ENCODE data around the gene AP4E1. TPM values are rescaled to one million over a fixed set of nuclear protein-coding genes. Genes with fewer than 3 reads are reported as not detected.
"Not testable (repeated sequence)": the region's sequence is repeated elsewhere in the genome, so short reads cannot be mapped to it uniquely, and the experiment has no call there.

Gene AP4E1
- total and polyA plus RNA-seq, 12 donors = 2.0 to 11.1 (median 8.8) TPM

DNA sequence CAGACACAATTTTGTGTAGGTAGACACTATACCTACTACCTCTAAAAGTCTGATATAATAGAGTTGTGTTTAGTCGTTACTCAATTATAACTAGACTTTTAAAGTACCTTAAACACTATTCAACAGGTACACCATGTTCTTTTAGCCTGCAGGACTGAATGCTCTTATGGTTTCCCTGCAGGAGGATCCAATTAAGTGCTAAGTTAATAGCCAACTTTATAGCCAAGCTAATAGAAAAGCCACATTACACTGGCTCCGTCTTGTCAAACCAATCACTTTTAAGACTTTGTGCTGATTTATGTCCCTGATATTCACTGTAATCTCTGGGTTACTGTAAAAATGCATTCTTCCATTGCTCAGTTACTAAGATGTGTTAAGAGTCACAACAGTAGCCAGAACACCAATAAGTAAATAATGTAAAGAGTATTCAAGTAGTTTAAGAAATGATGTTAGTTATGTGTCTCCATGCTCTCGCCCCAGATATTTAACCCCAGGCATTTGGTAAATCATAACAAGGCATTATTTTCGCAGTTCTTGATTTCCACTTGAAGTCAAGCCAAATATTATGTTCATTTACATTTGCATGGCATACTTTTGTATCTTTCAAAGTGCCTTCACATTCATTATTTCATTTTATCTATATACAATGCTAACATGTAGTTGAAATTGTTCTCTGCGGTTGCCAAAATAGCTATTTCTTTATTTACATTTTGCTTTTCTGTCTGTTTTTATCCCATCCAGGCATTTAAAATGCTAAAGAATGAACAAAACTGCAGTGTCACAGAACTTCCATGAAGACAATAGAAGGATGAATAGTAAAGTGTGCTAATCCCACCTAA is 42.7 kb upstream of the AP4E1 start:
- Histone ChIP-seq H3K36me3 (no peaks in the 10 kb centered on the region), H3K4me1 (no peaks in the 10 kb centered on the region), H3K27me3 (no peaks in the 10 kb centered on the region), H3K9me3 (no peaks in the 10 kb centered on the region), H3K4me3 (no peak overlapping the region), H3K27ac (no peak overlapping the region)
- ATAC-seq (no peak), DNase-seq (no peak)
- TF ChIP-seq, protein P1, sequence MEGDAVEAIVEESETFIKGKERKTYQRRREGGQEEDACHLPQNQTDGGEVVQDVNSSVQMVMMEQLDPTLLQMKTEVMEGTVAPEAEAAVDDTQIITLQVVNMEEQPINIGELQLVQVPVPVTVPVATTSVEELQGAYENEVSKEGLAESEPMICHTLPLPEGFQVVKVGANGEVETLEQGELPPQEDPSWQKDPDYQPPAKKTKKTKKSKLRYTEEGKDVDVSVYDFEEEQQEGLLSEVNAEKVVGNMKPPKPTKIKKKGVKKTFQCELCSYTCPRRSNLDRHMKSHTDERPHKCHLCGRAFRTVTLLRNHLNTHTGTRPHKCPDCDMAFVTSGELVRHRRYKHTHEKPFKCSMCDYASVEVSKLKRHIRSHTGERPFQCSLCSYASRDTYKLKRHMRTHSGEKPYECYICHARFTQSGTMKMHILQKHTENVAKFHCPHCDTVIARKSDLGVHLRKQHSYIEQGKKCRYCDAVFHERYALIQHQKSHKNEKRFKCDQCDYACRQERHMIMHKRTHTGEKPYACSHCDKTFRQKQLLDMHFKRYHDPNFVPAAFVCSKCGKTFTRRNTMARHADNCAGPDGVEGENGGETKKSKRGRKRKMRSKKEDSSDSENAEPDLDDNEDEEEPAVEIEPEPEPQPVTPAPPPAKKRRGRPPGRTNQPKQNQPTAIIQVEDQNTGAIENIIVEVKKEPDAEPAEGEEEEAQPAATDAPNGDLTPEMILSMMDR (IDR thresholded peaks at IDR 0.05) = no peak
- WGBS, 2 donors = 93 to 94% methylated on average over 5 of the region's 5 CpGs
- intact Hi-C loops (cut with DNase I) = loop anchor here in 2 of 10 donors (10.0 kb wide), 2 partner anchors 51 to 71 kb away; no protein-coding TSS in a partner anchor

GRCh38 chr15:50871832-50872231 is 36.7 kb upstream of the AP4E1 start:
- ATAC-seq = no peak
- no peaks in the 10 kb centered on the region for H3K27me3 ChIP-seq
- H3K4me3 ChIP-seq = no peak overlapping the region
- TF ChIP-seq, protein P1 (IDR thresholded peaks at IDR 0.05) = no peak
- H3K9me3 ChIP-seq = no peaks in the 10 kb centered on the region
- peaks cover 0 to 21% (median 0%) of the 10 kb centered on the region in 9 donors for H3K4me1 ChIP-seq
- no peak for DNase-seq
- WGBS, 2 donors = 71 to 86% methylated on average over 1 of the region's 1 CpG
- H3K36me3 ChIP-seq = no peaks in the 10 kb centered on the region
- no peak overlapping the region for H3K27ac ChIP-seq
- intact Hi-C loops (cut with DNase I) = loop anchor here in 7 of 10 donors (5.0 to 10.0 kb wide), 4 partner anchors 97 to 197 kb away; partner anchors contain the start of gene SPPL2A (in 4 of the 7)

DNA sequence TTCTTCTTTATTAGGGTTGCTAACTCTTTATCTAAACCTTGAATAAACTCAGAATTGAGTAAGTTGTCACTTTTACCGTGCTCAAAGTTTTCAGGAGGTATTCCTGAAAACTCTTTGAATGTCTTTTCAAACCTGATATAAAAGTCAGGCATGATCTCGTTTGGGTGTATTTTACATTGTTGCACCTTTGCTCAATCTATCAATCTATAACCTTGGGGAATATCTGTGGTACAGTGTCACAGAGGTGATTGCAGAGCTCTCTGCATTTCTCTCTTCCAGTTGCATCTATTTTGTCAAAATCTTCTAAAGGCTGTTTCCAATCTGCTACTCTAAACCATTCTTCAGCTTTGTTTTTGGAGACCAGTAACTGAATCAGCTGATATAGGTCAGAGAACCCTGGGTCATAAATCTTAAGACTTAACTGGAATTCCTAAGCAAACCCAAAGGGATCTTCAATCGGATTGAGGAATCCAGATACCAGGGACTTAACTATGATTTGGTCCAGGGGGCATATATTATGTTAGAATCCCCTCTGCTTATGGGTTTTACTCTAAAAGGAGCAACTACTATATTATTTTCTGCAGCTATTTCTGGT is 35.6 kb upstream of the AP4E1 start:
- DNase-seq (no peak), ATAC-seq (no peak)
- Histone ChIP-seq H3K36me3 (no peaks in the 10 kb centered on the region), H3K9me3 (no peaks in the 10 kb centered on the region), H3K4me3 (no peak overlapping the region), H3K27me3 (no peaks in the 10 kb centered on the region), H3K4me1 (peaks cover 0 to 27% (median 0%) of the 10 kb centered on the region in 9 donors), H3K27ac (no peak overlapping the region)
- TF ChIP-seq, protein P1 (IDR thresholded peaks at IDR 0.05) = no peak
- intact Hi-C loops (cut with DNase I) = loop anchor here in 7 of 10 donors (5.0 to 10.0 kb wide), 4 partner anchors 98 to 198 kb away; partner anchors contain the start of gene SPPL2A (in 4 of the 7)
- WGBS, 2 donors = 77 to 82% methylated on average over 3 of the region's 3 CpGs

DNA sequence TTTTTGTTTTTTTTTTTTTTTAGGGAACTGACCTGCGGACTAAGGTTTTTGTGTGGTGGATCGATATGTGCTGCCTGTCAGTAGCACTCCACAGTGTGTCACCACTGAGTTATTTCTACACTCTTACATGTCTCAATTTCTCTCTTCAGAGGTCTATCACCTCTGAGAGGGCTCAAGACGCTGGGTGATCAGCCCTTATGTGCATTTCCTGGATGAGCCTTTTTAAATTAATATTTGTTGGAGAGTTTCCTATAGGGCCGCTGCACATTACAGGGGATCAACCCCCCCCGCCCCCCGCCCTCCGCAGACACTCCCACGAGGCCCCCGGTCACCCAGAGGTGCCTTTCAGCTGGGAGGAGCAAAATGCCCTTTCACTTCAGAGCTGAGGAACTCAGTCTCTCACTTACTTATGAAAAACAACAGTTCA is 34.5 kb upstream of the AP4E1 start:
- TF ChIP-seq, protein P1 (IDR thresholded peaks at IDR 0.05) = peak in 3 of 9 donors; percentile 5 to 20 (median 15)
- intact Hi-C loops (cut with DNase I) = loop anchor here in 7 of 10 donors (5.0 to 10.0 kb wide), 4 partner anchors 99 to 199 kb away; partner anchors contain the start of gene SPPL2A (in 4 of the 7)
- 50 to 51% methylated on average over 9 of the region's 9 CpGs for WGBS, 2 donors
- DNase-seq (no peak), ATAC-seq (peak in 2 of 8 donors; percentile 39 to 61)
- Histone ChIP-seq H3K4me3 (peak overlapping the region in 5 of 10 donors; percentile 3 to 29 (median 17)), H3K4me1 (peaks cover 0 to 30% (median 0%) of the 10 kb centered on the region in 9 donors), H3K36me3 (no peaks in the 10 kb centered on the region), H3K27me3 (no peaks in the 10 kb centered on the region), H3K9me3 (no peaks in the 10 kb centered on the region), H3K27ac (peak overlapping the region in 1 of 10 donors; percentile 51)

GRCh38 chr15:50875238-50875637 is 33.2 kb upstream of the AP4E1 start:
- ATAC-seq = not testable (repeated sequence)

More at GRCh38 chr15:50875238-50875637, 33.2 kb upstream of the AP4E1 start:
- H3K27ac ChIP-seq, H3K36me3 ChIP-seq, H3K4me3 ChIP-seq, H3K27me3 ChIP-seq, DNase-seq, H3K9me3 ChIP-seq: not testable (repeated sequence)
- WGBS, 2 donors = 91 to 96% methylated on average over 3 of the region's 3 CpGs
- H3K4me1 ChIP-seq = peaks cover 0 to 40% (median 0%) of the 10 kb centered on the region in 9 donors
- intact Hi-C loops (cut with DNase I) = loop anchor here in 8 of 10 donors (5.0 to 10.0 kb wide), 6 partner anchors 100 to 200 kb away; partner anchors contain the start of genes SPPL2A (in 6 of the 8) and TRPM7 (in 2 of the 8)

Measured in heart right ventricle (tissue), 16 donors.